Loucy (cell line): ENCODE data around the gene LNPK.

ENCODE experiments used
- EZH2phosphoT487 ChIP-seq: fragments of 200-600 bp; IDR thresholded peaks from 2 replicates; pipeline ENCODE4 v1.6.1; 2018; ENCODE audit warnings: antibody characterized with exemption, mild to moderate bottlenecking, moderate library complexity, borderline replicate concordance
- TF ChIP-seq, protein P1 (sequence below): fragments of 200-600 bp; sonication (generic); conservative IDR thresholded peaks from 2 replicates; pipeline ENCODE4 v1.5.1; 2014; ENCODE audit warnings: mild to moderate bottlenecking, antibody characterized with exemption, low read length

DNA sequence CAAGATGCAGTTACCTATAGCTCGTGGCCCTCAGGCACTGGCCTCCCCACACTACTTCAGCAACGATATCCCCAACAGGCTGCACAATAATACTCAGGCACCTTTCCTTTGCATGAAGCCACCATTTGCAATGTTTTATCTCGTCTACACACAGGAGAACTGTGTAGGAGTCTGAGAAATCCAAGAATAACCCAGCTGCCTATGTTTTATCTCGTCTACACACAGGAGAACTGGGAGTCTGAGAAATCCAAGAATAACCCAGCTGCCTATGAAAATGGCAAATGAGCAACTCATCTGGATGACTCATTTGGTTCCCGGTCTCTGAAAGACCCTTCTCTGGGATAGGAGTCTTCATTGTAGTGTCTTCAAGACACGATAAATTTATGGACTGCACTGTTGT, 18.3 kb upstream of the LNPK start:
- TF ChIP-seq, protein P1, sequence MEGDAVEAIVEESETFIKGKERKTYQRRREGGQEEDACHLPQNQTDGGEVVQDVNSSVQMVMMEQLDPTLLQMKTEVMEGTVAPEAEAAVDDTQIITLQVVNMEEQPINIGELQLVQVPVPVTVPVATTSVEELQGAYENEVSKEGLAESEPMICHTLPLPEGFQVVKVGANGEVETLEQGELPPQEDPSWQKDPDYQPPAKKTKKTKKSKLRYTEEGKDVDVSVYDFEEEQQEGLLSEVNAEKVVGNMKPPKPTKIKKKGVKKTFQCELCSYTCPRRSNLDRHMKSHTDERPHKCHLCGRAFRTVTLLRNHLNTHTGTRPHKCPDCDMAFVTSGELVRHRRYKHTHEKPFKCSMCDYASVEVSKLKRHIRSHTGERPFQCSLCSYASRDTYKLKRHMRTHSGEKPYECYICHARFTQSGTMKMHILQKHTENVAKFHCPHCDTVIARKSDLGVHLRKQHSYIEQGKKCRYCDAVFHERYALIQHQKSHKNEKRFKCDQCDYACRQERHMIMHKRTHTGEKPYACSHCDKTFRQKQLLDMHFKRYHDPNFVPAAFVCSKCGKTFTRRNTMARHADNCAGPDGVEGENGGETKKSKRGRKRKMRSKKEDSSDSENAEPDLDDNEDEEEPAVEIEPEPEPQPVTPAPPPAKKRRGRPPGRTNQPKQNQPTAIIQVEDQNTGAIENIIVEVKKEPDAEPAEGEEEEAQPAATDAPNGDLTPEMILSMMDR = no peak
- TF ChIP-seq EZH2phosphoT487 = no peak
